SK-N-SH treated with all-trans-retinoic acid at 6 μM for 48 hours (cell line): ENCODE results near the gene ARL1.
A peak's percentile ranks its signal among the peaks of the same experiment; 100 is the strongest.
"Not testable (repeated sequence)": the region's sequence is repeated elsewhere in the genome, so short reads cannot be mapped to it uniquely, and the experiment has no call there.

Experiments
- ATAC-seq: fragments of 200-7000 bp; cut with Tn5 transposase; 3 replicates; pipeline ENCODE4 v1.9.1; 2020; ENCODE audit warnings: mild to moderate bottlenecking, moderate library complexity
- ARNTL ChIP-seq: fragments of 450-650 bp; formaldehyde crosslinking; IDR thresholded peaks from 2 replicates; pipeline ENCODE4 v1.5.0; 2020; ENCODE audit warnings: low read depth, mild to moderate bottlenecking, moderate library complexity, borderline replicate concordance
- BACH2 ChIP-seq: fragments of 250-450 bp; sonication (Bioruptor Pico); IDR thresholded peaks from 2 replicates; pipeline ENCODE4 v1.9.0; 2021; ENCODE audit warnings: mild to moderate bottlenecking, borderline replicate concordance
- CREB5 ChIP-seq: fragments of 250-450 bp; sonication (Bioruptor Pico); IDR thresholded peaks from 2 replicates; pipeline ENCODE4 v1.5.1; 2020; ENCODE audit warnings: low read depth, mild to moderate bottlenecking, moderate library complexity
- CSDC2 ChIP-seq: fragments of 250-450 bp; sonication (Bioruptor Pico); IDR thresholded peaks from 2 replicates; pipeline ENCODE4 v1.5.0; 2020; ENCODE audit warnings: mild to moderate bottlenecking, moderate library complexity
- CSRNP3 ChIP-seq: fragments of 250-450 bp; sonication (Bioruptor Pico); IDR thresholded peaks from 2 replicates; pipeline ENCODE4 v1.5.1; 2021; ENCODE audit warnings: mild to moderate bottlenecking, moderate library complexity
- ESRRG ChIP-seq: fragments of 250-450 bp; sonication (Bioruptor Pico); IDR thresholded peaks from 2 replicates; pipeline ENCODE4 v1.6.1; 2021; ENCODE audit warnings: mild to moderate bottlenecking
- GLIS3 ChIP-seq: fragments of 250-450 bp; sonication (Bioruptor Pico); IDR thresholded peaks from 2 replicates; pipeline ENCODE4 v1.5.0; 2020; ENCODE audit warnings: mild to moderate bottlenecking, moderate library complexity
- ISL1 ChIP-seq: fragments of 250-450 bp; sonication (Bioruptor Pico); IDR thresholded peaks from 2 replicates; pipeline ENCODE4 v2.1.2; 2022; ENCODE audit warnings: mild to moderate bottlenecking, moderate library complexity
- OSR1 ChIP-seq: fragments of 250-450 bp; sonication (Bioruptor Pico); IDR thresholded peaks from 2 replicates; pipeline ENCODE4 v1.8.0; 2022; ENCODE audit warnings: moderate library complexity, mild to moderate bottlenecking, inconsistent platforms
- PATZ1 ChIP-seq: fragments of 250-450 bp; sonication (Bioruptor Pico); IDR thresholded peaks from 2 replicates; pipeline ENCODE4 v1.8.0; 2020; ENCODE audit warnings: mild to moderate bottlenecking, moderate library complexity, borderline replicate concordance
- POU6F1 ChIP-seq: fragments of 250-450 bp; sonication (Bioruptor Pico); IDR thresholded peaks from 2 replicates; pipeline ENCODE4 v1.8.0; 2021; ENCODE audit warnings: low read depth, mild to moderate bottlenecking, moderate library complexity, borderline replicate concordance
- RARB ChIP-seq: fragments of 250-450 bp; sonication (Bioruptor Pico); IDR thresholded peaks from 2 replicates; pipeline ENCODE4 v1.8.0; 2021; ENCODE audit warnings: mild to moderate bottlenecking, moderate library complexity
- SNAI2 ChIP-seq: fragments of 250-450 bp; sonication (Bioruptor Pico); IDR thresholded peaks from 2 replicates; pipeline ENCODE4 v1.5.0; 2020; ENCODE audit warnings: mild to moderate bottlenecking, moderate library complexity
- TSHZ2 ChIP-seq: fragments of 250-450 bp; sonication (Bioruptor Pico); IDR thresholded peaks from 2 replicates; pipeline ENCODE4 v1.5.0; 2020; ENCODE audit warnings: mild to moderate bottlenecking, moderate library complexity
- ZC3H10 ChIP-seq: fragments of 250-450 bp; sonication (Bioruptor Pico); IDR thresholded peaks from 2 replicates; pipeline ENCODE4 v1.5.1; 2021; ENCODE audit warnings: mild to moderate bottlenecking, moderate library complexity
- ZFP30 ChIP-seq: fragments of 450-650 bp; formaldehyde crosslinking; IDR thresholded peaks from 2 replicates; pipeline ENCODE4 v1.5.0; 2022; ENCODE audit warnings: mild to moderate bottlenecking, moderate library complexity
- ZNF70 ChIP-seq: fragments of 450-650 bp; formaldehyde crosslinking; IDR thresholded peaks from 2 replicates; pipeline ENCODE4 v1.5.0; 2020; ENCODE audit warnings: mild to moderate bottlenecking, moderate library complexity
- ZNF8 ChIP-seq: fragments of 450-650 bp; formaldehyde crosslinking; IDR thresholded peaks from 2 replicates; pipeline ENCODE4 v1.5.0; 2020; ENCODE audit warnings: mild to moderate bottlenecking, moderate library complexity

ARL1 gene

GRCh38 chr12:101414533-101415119 is 7.1 kb upstream of the ARL1 start (continued):
- TF ChIP-seq TSHZ2: no peak
- no peak for TF ChIP-seq OSR1 (CRISPR knock-in tag)
- no peak for TF ChIP-seq ISL1 (CRISPR knock-in tag)
- no peak for TF ChIP-seq BACH2 (CRISPR knock-in tag)
- TF ChIP-seq ZFP30 (CRISPR knock-in tag): no peak
- no peak for TF ChIP-seq ZNF8
- TF ChIP-seq GLIS3 (CRISPR knock-in tag): no peak
- no peak for TF ChIP-seq CSDC2 (CRISPR knock-in tag)
- TF ChIP-seq ARNTL (CRISPR knock-in tag): no peak
- no peak for TF ChIP-seq RARB (CRISPR knock-in tag)
- TF ChIP-seq CREB5: no peak
- no peak for TF ChIP-seq ESRRG

- not testable (repeated sequence) for ATAC-seq
These were observed 2.6 kb upstream of the ARL1 start for GRCh38 chr12:101410169-101410568.

GRCh38 chr12:101407049-101407435 is 530 bp downstream of the ARL1 start:
- ATAC-seq: peak; percentile 50
- no peak for TF ChIP-seq ZFP30 (CRISPR knock-in tag)
- no peak for TF ChIP-seq CSRNP3

GRCh38 chr12:101391181-101391580 is 16.4 kb downstream of the ARL1 start:
- not testable (repeated sequence) for ATAC-seq

GRCh38 chr12:101379149-101379548 is 28.4 kb downstream of the ARL1 start:
- TF ChIP-seq ZFP30 (CRISPR knock-in tag) (no peak), SNAI2 (CRISPR knock-in tag) (no peak), ZC3H10 (no peak), GLIS3 (CRISPR knock-in tag) (no peak), POU6F1 (CRISPR knock-in tag) (no peak), ISL1 (CRISPR knock-in tag) (no peak), TSHZ2 (no peak), BACH2 (CRISPR knock-in tag) (no peak), RARB (CRISPR knock-in tag) (no peak), ZNF8 (no peak), ZNF70 (no peak), OSR1 (CRISPR knock-in tag) (no peak), PATZ1 (CRISPR knock-in tag) (no peak), ARNTL (CRISPR knock-in tag) (no peak)
- ATAC-seq: no peak
